ENCODE measurements around the gene TMEM150A. TPM values are rescaled to one million over a fixed set of nuclear protein-coding genes. Genes with fewer than 3 reads are reported as not detected.

Gene TMEM150A
- total and polyA plus RNA-seq, 2 of the 13 experiments (the other 11 are each of a cell fraction or from before 2014, with no cell fraction given): 30.1 to 70.4 TPM

DNA sequence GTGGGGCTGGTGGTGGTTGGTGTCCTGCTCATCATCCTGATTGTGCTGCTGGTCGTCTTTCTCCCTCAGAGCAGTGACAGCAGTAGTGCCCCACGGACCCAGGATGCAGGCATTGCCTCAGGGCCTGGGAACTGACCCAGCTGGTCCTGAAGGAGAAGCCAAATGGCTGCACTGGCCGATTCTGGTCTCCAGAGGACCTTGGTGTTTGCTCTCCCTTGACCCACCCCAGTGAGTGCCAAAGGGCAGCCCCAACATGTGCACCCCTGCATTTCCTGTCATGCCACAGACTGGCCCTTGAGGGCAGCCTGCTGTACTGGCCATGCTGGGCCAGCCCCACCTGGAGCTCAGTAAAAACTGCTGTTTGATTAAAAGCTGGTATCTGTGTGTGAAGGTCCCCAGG, 9.5 kb downstream of the TMEM150A start (continued):
- TF ChIP-seq, protein P1, sequence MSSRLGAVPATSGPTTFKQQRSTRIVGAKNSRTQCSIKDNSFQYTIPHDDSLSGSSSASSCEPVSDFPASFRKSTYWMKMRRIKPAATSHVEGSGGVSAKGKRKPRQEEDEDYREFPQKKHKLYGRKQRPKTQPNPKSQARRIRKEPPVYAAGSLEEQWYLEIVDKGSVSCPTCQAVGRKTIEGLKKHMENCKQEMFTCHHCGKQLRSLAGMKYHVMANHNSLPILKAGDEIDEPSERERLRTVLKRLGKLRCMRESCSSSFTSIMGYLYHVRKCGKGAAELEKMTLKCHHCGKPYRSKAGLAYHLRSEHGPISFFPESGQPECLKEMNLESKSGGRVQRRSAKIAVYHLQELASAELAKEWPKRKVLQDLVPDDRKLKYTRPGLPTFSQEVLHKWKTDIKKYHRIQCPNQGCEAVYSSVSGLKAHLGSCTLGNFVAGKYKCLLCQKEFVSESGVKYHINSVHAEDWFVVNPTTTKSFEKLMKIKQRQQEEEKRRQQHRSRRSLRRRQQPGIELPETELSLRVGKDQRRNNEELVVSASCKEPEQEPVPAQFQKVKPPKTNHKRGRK (CRISPR knock-in tag; IDR thresholded peaks at IDR 0.05): no peak
- no peak for TF ChIP-seq CEBPB (IDR thresholded peaks at IDR 0.05; ENCODE audit: borderline replicate concordance, low read depth, low read length)
- TF ChIP-seq ZNF282 (IDR thresholded peaks at IDR 0.05; ENCODE audit: partially characterized antibody): no peak
- TF ChIP-seq, protein P2, sequence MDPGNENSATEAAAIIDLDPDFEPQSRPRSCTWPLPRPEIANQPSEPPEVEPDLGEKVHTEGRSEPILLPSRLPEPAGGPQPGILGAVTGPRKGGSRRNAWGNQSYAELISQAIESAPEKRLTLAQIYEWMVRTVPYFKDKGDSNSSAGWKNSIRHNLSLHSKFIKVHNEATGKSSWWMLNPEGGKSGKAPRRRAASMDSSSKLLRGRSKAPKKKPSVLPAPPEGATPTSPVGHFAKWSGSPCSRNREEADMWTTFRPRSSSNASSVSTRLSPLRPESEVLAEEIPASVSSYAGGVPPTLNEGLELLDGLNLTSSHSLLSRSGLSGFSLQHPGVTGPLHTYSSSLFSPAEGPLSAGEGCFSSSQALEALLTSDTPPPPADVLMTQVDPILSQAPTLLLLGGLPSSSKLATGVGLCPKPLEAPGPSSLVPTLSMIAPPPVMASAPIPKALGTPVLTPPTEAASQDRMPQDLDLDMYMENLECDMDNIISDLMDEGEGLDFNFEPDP (CRISPR knock-in tag; conservative IDR thresholded peaks at IDR 0.05): no peak
- TF ChIP-seq EEA1 (CRISPR knock-in tag; IDR thresholded peaks at IDR 0.05; ENCODE audit: borderline replicate concordance): no peak
- 0 out of 2 replicates have a peak, but pooled peaks have one; percentile 54 for TF ChIP-seq KMT2A (CRISPR knock-in tag; IDR thresholded peaks at IDR 0.05)
- TF ChIP-seq TCF7L2 (IDR thresholded peaks at IDR 0.05; ENCODE audit: low read depth, low read length): no peak
- no peak for TF ChIP-seq RXRB (CRISPR knock-in tag; IDR thresholded peaks at IDR 0.05; ENCODE audit: borderline replicate concordance)
- TF ChIP-seq ZNF296 (CRISPR knock-in tag; conservative IDR thresholded peaks at IDR 0.05): no peak
- no peak for TF ChIP-seq ZNF678 (CRISPR knock-in tag; IDR thresholded peaks at IDR 0.05)
- no peak for TF ChIP-seq PLRG1 (conservative IDR thresholded peaks at IDR 0.05)
- no peak for TF ChIP-seq MED13 (CRISPR knock-in tag; IDR thresholded peaks at IDR 0.05)
- TF ChIP-seq CCDC6 (CRISPR knock-in tag; IDR thresholded peaks at IDR 0.05): no peak
- TF ChIP-seq SNRNP70 (IDR thresholded peaks at IDR 0.05; ENCODE audit: low read depth, low read length): no peak
- no peak for TF ChIP-seq ZNF773 (CRISPR knock-in tag; IDR thresholded peaks at IDR 0.05; ENCODE audit: borderline replicate concordance)
- TF ChIP-seq, protein P3, sequence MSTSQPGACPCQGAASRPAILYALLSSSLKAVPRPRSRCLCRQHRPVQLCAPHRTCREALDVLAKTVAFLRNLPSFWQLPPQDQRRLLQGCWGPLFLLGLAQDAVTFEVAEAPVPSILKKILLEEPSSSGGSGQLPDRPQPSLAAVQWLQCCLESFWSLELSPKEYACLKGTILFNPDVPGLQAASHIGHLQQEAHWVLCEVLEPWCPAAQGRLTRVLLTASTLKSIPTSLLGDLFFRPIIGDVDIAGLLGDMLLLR (CRISPR knock-in tag; IDR thresholded peaks at IDR 0.05): no peak
- TF ChIP-seq ZNF234 (CRISPR knock-in tag; conservative IDR thresholded peaks at IDR 0.05): no peak
- no peak for TF ChIP-seq ZNF530 (CRISPR knock-in tag; IDR thresholded peaks at IDR 0.05; ENCODE audit: low read depth)
- no peak for TF ChIP-seq ZNF12 (CRISPR knock-in tag; IDR thresholded peaks at IDR 0.05)
- TF ChIP-seq, protein P4, sequence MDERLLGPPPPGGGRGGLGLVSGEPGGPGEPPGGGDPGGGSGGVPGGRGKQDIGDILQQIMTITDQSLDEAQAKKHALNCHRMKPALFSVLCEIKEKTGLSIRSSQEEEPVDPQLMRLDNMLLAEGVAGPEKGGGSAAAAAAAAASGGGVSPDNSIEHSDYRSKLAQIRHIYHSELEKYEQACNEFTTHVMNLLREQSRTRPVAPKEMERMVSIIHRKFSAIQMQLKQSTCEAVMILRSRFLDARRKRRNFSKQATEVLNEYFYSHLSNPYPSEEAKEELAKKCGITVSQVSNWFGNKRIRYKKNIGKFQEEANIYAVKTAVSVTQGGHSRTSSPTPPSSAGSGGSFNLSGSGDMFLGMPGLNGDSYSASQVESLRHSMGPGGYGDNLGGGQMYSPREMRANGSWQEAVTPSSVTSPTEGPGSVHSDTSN (CRISPR knock-in tag; IDR thresholded peaks at IDR 0.05): no peak
- TF ChIP-seq ZNF501 (CRISPR knock-in tag; IDR thresholded peaks at IDR 0.05): no peak
- TF ChIP-seq, protein P5, sequence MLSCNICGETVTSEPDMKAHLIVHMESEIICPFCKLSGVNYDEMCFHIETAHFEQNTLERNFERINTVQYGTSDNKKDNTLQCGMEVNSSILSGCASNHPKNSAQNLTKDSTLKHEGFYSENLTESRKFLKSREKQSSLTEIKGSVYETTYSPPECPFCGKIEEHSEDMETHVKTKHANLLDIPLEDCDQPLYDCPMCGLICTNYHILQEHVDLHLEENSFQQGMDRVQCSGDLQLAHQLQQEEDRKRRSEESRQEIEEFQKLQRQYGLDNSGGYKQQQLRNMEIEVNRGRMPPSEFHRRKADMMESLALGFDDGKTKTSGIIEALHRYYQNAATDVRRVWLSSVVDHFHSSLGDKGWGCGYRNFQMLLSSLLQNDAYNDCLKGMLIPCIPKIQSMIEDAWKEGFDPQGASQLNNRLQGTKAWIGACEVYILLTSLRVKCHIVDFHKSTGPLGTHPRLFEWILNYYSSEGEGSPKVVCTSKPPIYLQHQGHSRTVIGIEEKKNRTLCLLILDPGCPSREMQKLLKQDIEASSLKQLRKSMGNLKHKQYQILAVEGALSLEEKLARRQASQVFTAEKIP (CRISPR knock-in tag; IDR thresholded peaks at IDR 0.05; ENCODE audit: borderline replicate concordance): no peak
- 0 out of 2 replicates have a peak, but pooled peaks have one; percentile 13 for TF ChIP-seq KAT8 (CRISPR knock-in tag; IDR thresholded peaks at IDR 0.05)
- TF ChIP-seq ZNF143 (CRISPR knock-in tag; IDR thresholded peaks at IDR 0.05): no peak
